SIG-M5 treated with dmso at 0.1 percent for 504 hours (cell line): ENCODE measurements around the gene ING5.
"Not testable (repeated sequence)": the region's sequence is repeated elsewhere in the genome, so short reads cannot be mapped to it uniquely, and the experiment has no call there.

Experiments used
- DNase-seq: peaks from one replicate; lab custom pipeline; 2025; ENCODE audit not compliant: unreplicated experiment; lab: John Stamatoyannopoulos, UW

Gene ING5

GRCh38 chr2:241703032-241703604, 1.3 kb downstream of the ING5 start:
- no peak for DNase-seq

GRCh38 chr2:241706537-241706936, 4.7 kb downstream of the ING5 start:
- no peak for DNase-seq

GRCh38 chr2:241708879-241709278, 7.0 kb downstream of the ING5 start:
- no peak for DNase-seq

GRCh38 chr2:241719093-241719492, 17.3 kb downstream of the ING5 start:
- DNase-seq = no peak

GRCh38 chr2:241720099-241720498, 18.3 kb downstream of the ING5 start:
- no peak for DNase-seq

- DNase-seq = no peak
Measured at GRCh38 chr2:241720560-241720959, 18.7 kb downstream of the ING5 start.

GRCh38 chr2:241721852-241722251, 20.0 kb downstream of the ING5 start:
- no peak for DNase-seq

GRCh38 chr2:241722896-241723454, 21.1 kb downstream of the ING5 start:
- DNase-seq = no peak

- DNase-seq = no peak
Measured at GRCh38 chr2:241724259-241724974, 22.6 kb downstream of the ING5 start.

- DNase-seq = peak; percentile 14
Measured at GRCh38 chr2:241724975-241725870, 23.4 kb downstream of the ING5 start.

- DNase-seq = no peak
Measured at GRCh38 chr2:241726459-241726858, 24.6 kb downstream of the ING5 start.

- no peak for DNase-seq
Measured at GRCh38 chr2:241728000-241728399, 26.2 kb downstream of the ING5 start.

GRCh38 chr2:241728627-241729026, 26.8 kb downstream of the ING5 start:
- DNase-seq = no peak

- no peak for DNase-seq
Measured at GRCh38 chr2:241729868-241730267, 28.0 kb downstream of the ING5 start.

GRCh38 chr2:241730671-241731293, 28.9 kb downstream of the ING5 start:
- DNase-seq = no peak

- not testable (repeated sequence) for DNase-seq
Measured at GRCh38 chr2:241732513-241733186, 30.8 kb downstream of the ING5 start.

- DNase-seq = no peak
Measured at GRCh38 chr2:241733391-241734207, 31.8 kb downstream of the ING5 start.

GRCh38 chr2:241734208-241734466, 32.3 kb downstream of the ING5 start:
- DNase-seq = no peak

- peak; percentile 69 for DNase-seq
Measured at GRCh38 chr2:241734467-241735208, 32.8 kb downstream of the ING5 start, which contains the start of gene D2HGDH. Gene D2HGDH (plus strand): TSS chr2:241734630. CDS start chr2:241735225, 595 bp downstream.
